GM12865 (cell line): ENCODE measurements around the gene LGI2.

ENCODE experiments used
- DNase-seq: peaks from one replicate; pipeline ENCODE4 v3.0.0; 2010; ENCODE audit warnings: low read depth
- H3K4me3 ChIP-seq: 2 replicates; pipeline ENCODE4 v1.5.1; 2011; ENCODE audit warnings: mild to moderate bottlenecking, low read depth, low read length, control low read depth
- TF ChIP-seq, protein P1 (sequence below): IDR thresholded peaks from 2 replicates; pipeline ENCODE4 v1.5.1; 2011; ENCODE audit warnings: low read length, control low read depth, low read depth, inconsistent platforms; ENCODE audit not compliant: insufficient read depth; ENCODE audit errors: missing control alignments

The LGI2 gene

GRCh38 chr4:24975510-24975909 lies 55.2 kb downstream of the LGI2 start:
- no peak for DNase-seq
- TF ChIP-seq, protein P1, sequence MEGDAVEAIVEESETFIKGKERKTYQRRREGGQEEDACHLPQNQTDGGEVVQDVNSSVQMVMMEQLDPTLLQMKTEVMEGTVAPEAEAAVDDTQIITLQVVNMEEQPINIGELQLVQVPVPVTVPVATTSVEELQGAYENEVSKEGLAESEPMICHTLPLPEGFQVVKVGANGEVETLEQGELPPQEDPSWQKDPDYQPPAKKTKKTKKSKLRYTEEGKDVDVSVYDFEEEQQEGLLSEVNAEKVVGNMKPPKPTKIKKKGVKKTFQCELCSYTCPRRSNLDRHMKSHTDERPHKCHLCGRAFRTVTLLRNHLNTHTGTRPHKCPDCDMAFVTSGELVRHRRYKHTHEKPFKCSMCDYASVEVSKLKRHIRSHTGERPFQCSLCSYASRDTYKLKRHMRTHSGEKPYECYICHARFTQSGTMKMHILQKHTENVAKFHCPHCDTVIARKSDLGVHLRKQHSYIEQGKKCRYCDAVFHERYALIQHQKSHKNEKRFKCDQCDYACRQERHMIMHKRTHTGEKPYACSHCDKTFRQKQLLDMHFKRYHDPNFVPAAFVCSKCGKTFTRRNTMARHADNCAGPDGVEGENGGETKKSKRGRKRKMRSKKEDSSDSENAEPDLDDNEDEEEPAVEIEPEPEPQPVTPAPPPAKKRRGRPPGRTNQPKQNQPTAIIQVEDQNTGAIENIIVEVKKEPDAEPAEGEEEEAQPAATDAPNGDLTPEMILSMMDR, result no peak

DNA sequence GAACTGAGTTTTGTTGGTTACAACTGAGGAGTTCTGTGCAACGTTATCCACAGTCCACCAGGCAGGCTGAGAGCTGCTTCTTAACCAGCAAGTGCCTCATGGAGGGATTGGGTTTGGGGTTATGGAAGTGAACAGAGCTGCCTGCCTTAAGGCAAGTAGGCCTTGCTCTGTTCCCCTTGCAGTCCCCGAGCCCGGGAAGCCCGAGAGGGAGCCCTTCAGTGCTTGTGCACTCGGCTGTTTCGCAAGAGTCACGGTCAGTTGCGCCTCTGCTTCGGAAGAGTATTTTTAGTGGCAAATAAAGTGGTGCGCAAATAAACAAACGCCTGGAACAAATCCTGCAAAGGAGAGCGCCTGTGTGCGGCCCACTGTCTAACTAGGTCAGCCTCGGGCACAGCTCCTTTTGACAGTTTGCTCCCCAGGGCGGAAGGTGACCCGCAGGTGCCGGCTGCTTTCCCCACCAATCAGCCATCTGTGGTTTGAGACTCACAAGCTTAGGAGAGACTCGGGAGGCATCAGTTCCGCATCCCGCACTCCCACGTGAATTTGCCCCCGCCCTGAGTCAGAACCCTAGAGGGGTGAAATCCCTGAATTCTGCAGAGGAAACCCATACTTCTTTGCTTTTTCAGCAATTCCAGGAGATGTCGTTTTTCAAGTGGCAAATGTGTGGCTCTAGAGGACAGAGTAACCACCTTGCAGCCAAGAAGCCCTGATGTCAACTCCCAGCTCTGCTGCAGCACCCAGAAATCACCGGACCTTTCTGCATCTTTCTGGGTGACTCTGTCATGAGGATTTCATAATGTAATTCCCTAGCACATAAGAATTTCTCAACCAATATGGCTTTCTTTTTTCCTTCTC lies 56.8 kb downstream of the LGI2 start:
- TF ChIP-seq, protein P1, result no peak
- no peak for DNase-seq
- no peak overlapping the region for H3K4me3 ChIP-seq

More at GRCh38 chr4:24975510-24975909, 55.2 kb downstream of the LGI2 start:
- no peak overlapping the region for H3K4me3 ChIP-seq

GRCh38 chr4:24973404-24973746 lies 57.4 kb downstream of the LGI2 start:
- no peak for DNase-seq

DNA sequence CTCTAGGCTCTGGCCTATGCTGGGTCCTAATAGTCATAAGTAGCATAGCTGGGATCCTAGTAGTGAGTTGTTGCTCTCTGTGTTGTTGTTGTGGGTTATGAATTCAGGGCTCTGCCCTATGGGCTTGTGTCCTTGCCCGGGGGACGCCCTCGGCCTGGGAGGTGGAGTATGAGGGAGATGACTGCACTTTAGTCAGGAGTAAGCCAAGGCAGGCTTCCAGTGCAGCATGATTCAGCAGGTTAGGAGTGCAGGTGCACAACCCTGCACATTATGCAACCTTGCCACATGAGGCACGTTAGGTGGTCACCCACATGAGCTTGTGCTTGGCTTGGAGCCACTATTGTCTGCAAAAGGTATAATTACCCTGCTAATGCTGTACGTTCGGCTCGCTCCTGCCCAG lies 59.6 kb downstream of the LGI2 start:
- no peak overlapping the region for H3K4me3 ChIP-seq
- DNase-seq, result no peak
- TF ChIP-seq, protein P1, result no peak

More at GRCh38 chr4:24973404-24973746, 57.4 kb downstream of the LGI2 start:
- TF ChIP-seq, protein P1, result no peak
- no peak overlapping the region for H3K4me3 ChIP-seq

GRCh38 chr4:24970635-24971034 lies 60.1 kb downstream of the LGI2 start:
- TF ChIP-seq, protein P1, result no peak
- H3K4me3 ChIP-seq, result no peak overlapping the region
- no peak for DNase-seq

DNA sequence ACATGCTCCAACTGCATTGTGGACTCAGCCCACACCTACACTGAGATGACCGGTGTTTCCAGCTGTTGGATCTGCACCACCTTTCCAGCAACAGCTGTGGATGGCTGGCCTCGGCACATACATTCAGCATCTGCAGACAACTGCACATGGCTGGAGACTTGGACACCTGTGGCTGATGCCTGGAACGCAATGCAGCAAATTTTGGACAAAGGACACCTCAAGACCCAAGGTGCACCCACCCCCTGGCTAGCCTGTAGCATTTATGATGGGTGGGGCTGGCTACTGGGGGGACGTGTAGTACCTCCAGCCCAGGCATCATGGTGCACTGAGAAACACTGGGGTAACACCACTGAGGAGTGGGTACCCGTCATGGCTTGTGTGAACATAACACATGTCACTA lies 60.6 kb downstream of the LGI2 start:
- no peak overlapping the region for H3K4me3 ChIP-seq
- no peak for DNase-seq
- TF ChIP-seq, protein P1, result no peak

DNA sequence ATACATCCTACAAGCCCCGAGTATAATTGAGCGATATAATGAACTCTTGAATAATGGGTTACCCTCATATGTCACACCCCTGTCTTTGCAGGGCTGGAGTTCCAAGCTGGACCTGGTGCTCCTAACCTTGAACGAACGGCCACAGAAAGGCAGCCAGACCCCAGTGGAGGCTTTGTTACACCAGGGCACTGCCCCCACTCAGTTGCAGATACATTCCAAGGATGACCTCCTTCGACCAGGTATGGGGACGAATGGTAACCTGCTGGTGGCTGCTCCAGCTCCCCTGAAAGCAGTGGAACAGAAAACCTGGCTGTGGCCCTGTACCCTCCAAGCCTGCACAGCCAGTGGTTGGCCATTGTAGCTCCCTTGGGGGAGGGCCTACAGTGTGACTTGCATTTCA lies 61.3 kb downstream of the LGI2 start:
- DNase-seq, result no peak
- TF ChIP-seq, protein P1, result no peak
- H3K4me3 ChIP-seq, result no peak overlapping the region
